ENCODE results near the gene RRP12.

GRCh38 chr10:97319671-97320479 lies 81.3 kb downstream of the RRP12 start:
- TF ChIP-seq POLR2AphosphoS5 (IDR thresholded peaks at IDR 0.05): peak; percentile 4 to 34
- TF ChIP-seq, protein P1, sequence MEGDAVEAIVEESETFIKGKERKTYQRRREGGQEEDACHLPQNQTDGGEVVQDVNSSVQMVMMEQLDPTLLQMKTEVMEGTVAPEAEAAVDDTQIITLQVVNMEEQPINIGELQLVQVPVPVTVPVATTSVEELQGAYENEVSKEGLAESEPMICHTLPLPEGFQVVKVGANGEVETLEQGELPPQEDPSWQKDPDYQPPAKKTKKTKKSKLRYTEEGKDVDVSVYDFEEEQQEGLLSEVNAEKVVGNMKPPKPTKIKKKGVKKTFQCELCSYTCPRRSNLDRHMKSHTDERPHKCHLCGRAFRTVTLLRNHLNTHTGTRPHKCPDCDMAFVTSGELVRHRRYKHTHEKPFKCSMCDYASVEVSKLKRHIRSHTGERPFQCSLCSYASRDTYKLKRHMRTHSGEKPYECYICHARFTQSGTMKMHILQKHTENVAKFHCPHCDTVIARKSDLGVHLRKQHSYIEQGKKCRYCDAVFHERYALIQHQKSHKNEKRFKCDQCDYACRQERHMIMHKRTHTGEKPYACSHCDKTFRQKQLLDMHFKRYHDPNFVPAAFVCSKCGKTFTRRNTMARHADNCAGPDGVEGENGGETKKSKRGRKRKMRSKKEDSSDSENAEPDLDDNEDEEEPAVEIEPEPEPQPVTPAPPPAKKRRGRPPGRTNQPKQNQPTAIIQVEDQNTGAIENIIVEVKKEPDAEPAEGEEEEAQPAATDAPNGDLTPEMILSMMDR (IDR thresholded peaks at IDR 0.05): peak in 2 of 6 experiments; percentile 6 to 23
- TF ChIP-seq POLR2A (IDR thresholded peaks at IDR 0.05): peak in 1 of 4 donors; percentile 62
